Measurements from ENCODE around the gene MASP2. TPM values are rescaled to one million over a fixed set of nuclear protein-coding genes. Genes with fewer than 3 reads are reported as not detected.

MASP2 gene
- total and polyA plus RNA-seq, 2 of the 8 experiments (the other 6 are each of a cell fraction or from before 2014, with no cell fraction given), result 0.54 to 1.2 TPM

GRCh38 chr1:11080931-11081330 lies 33.9 kb upstream of the MASP2 start:
- Histone ChIP-seq H4K8ac (ENCODE audit: extremely low read depth, insufficient read depth, low read length) (no peak overlapping the region), H3K56ac (replicated peaks; ENCODE audit: insufficient read length, low read depth, low read length) (no peak overlapping the region), H2BK15ac (ENCODE audit: low read length) (no peak overlapping the region), H3K79me1 (ENCODE audit: low read depth, low read length) (no peaks in the 10 kb centered on the region), H2BK12ac (ENCODE audit: low read depth, low read length) (no peak overlapping the region), H3K23me2 (ENCODE audit: low read depth, low read length) (no peaks in the 10 kb centered on the region; the same call in 1 of the 2 replicates), H4K5ac (ENCODE audit: insufficient read length, low read depth, low read length) (no peak overlapping the region), H3K79me2 (ENCODE audit: control insufficient read depth in 1 of 2, insufficient read depth in 2 of 2, low read length in 2 of 2) (no peaks in the 10 kb centered on the region), H2AFZ (ENCODE audit: low read length) (no peak overlapping the region), H2BK20ac (ENCODE audit: low read length) (no peak overlapping the region), H3K36me3 (ENCODE audit: control insufficient read depth in 2 of 4, insufficient read depth in 4 of 4, low read length in 3 of 4) (peaks cover 32 to 66% (median 57%) of the 10 kb centered on the region in 4 experiments), H3K4me2 (ENCODE audit: insufficient read depth in 1 of 2, low read depth in 2 of 2, low read length in 2 of 2) (no peak overlapping the region), H3K27ac (ENCODE audit: low read depth, low read length) (no peak overlapping the region), H2BK120ac (replicated peaks; ENCODE audit: low read depth, low read length) (no peak overlapping the region), H3K18ac (ENCODE audit: extremely low read depth, low read length) (no peak overlapping the region), H2BK5ac (ENCODE audit: low read depth, low read length) (no peak overlapping the region), H3K14ac (ENCODE audit: insufficient read length) (no peak overlapping the region), H3K23ac (ENCODE audit: insufficient read length) (no peak overlapping the region), H2AK5ac (ENCODE audit: low read depth, low read length) (no peak overlapping the region), H3K9me3 (ENCODE audit: insufficient read depth in 2 of 2, low read depth in 1 of 2, low read length in 1 of 2) (no peaks in the 10 kb centered on the region), H3K27me3 (replicated peaks in 1 of 4; ENCODE audit: control insufficient read depth in 3 of 4, extremely low read depth in 1 of 4, insufficient read depth in 3 of 4, low read length in 3 of 4) (no peaks in the 10 kb centered on the region), H3K4ac (replicated peaks; ENCODE audit: insufficient read length, low read depth, low read length) (no peak overlapping the region), H4K20me1 (replicated peaks in 1 of 2; ENCODE audit: control insufficient read depth in 1 of 2, insufficient read depth in 2 of 2, low read length in 2 of 2) (peaks cover 0 to 7% of the 10 kb centered on the region in 2 experiments), H3K4me1 (replicated peaks in 1 of 4; ENCODE audit: control insufficient read depth in 3 of 4, insufficient read depth in 4 of 4, low read length in 3 of 4) (no peaks in the 10 kb centered on the region), H3K4me3 (ENCODE audit: extremely low read depth in 1 of 4, insufficient read depth in 2 of 4, low read depth in 3 of 4, low read length in 4 of 4) (no peak overlapping the region), H4K91ac (replicated peaks; ENCODE audit: insufficient read length, low read length) (no peak overlapping the region), H3K9ac (replicated peaks in 1 of 4; ENCODE audit: extremely low read depth in 1 of 4, low read depth in 3 of 4, low read length in 3 of 4) (no peak overlapping the region)
- TF ChIP-seq POLR2AphosphoS5 (IDR thresholded peaks at IDR 0.05; ENCODE audit: low read depth, low read length) (no peak), SIRT6 (IDR thresholded peaks at IDR 0.05; ENCODE audit: low read length) (no peak)
- 86% methylated on average over 12 of the region's 12 CpGs; no CpG with 5 or more reads in 1 of the 2 experiments for WGBS, 2 experiments (ENCODE audit: extremely low coverage in 1 of 2, insufficient coverage in 1 of 2, insufficient read length in 1 of 2, insufficient replicate concordance in 2 of 2, low coverage in 1 of 2, low lambda C conversion rate in 2 of 2, missing lambda C conversion rate in 1 of 2)
- FAIRE-seq, result no peak
- DNase-seq (ENCODE audit: low read depth in 1 of 2, low spot score in 2 of 2), result no peak
- POLR2A ChIA-PET (ENCODE audit: partially characterized antibody), result interaction anchor here (1.0 to 3.1 kb wide), 4 partner anchors 10 to 58 kb away, joined by 3 to 11 read pairs (median 4); no protein-coding TSS in a partner anchor
- CTCF ChIA-PET (ENCODE audit: partially characterized antibody), result interaction anchor here (0.6 to 7.0 kb wide), 8 partner anchors 8 to 171 kb away, joined by 3 to 46 read pairs (median 4); no protein-coding TSS in a partner anchor
